Sigmoid colon (tissue), 7 donors: ENCODE data around the gene HBM. TPM values are rescaled to one million over a fixed set of nuclear protein-coding genes. Genes with fewer than 3 reads are reported as not detected.
"Not testable (repeated sequence)": the region's sequence is repeated elsewhere in the genome, so short reads cannot be mapped to it uniquely, and the experiment has no call there.

Source experiments
- DNase-seq: peaks from one replicate; pipeline ENCODE4 v3.0.0-alpha.2; 2019
- H3K27ac ChIP-seq, 4 donors: fragments of 200-600 bp; sonication (generic); one replicate each; pipeline ENCODE4 v1.5.1; 2016 to 2019; ENCODE audit warnings: mild to moderate bottlenecking in 1 of 4
- H3K27me3 ChIP-seq, 3 donors: fragments of 200-600 bp; sonication (generic); one replicate each; pipeline ENCODE4 v1.5.1; 2019; ENCODE audit warnings: mild to moderate bottlenecking in 1 of 3
- H3K36me3 ChIP-seq, 4 donors: fragments of 200-600 bp; sonication (generic); one replicate each; pipeline ENCODE4 v1.5.1; 2016 to 2019
- H3K4me1 ChIP-seq, 4 donors: fragments of 200-600 bp; sonication (generic); one replicate each; pipeline ENCODE4 v1.5.1; 2017 to 2019
- H3K4me3 ChIP-seq, 4 donors: fragments of 200-600 bp; sonication (generic); one replicate each; pipeline ENCODE4 v1.5.1; 2017 to 2019; ENCODE audit warnings: mild to moderate bottlenecking in 2 of 4, moderate library complexity in 1 of 4
- H3K9me3 ChIP-seq, 4 donors: fragments of 200-600 bp in 3 of 4; sonication (generic) in 3 of 4; one replicate each; pipeline versions ENCODE4 v1.5.1 to v1.6.1; 2013 to 2019
- CTCF ChIP-seq, 4 experiments: fragments of 450-650 bp in 3 of 4; fragments of 200-600 bp in 1 of 4; IDR thresholded peaks; one replicate each; pipeline ENCODE4 v1.5.1; 2016 to 2019; ENCODE audit warnings: antibody characterized with exemption in 4 of 4, mild to moderate bottlenecking in 3 of 4, moderate library complexity in 2 of 4
- EP300 ChIP-seq, 4 donors: sonication (generic); formaldehyde crosslinking; IDR thresholded peaks; one replicate each; pipeline ENCODE4 v1.6.1; 2017; ENCODE audit warnings: antibody characterized with exemption in 4 of 4
- POLR2A ChIP-seq, 2 donors: fragments of 450-650 bp; IDR thresholded peaks; one replicate each; pipeline ENCODE4 v1.6.1; 2016; ENCODE audit warnings: antibody characterized with exemption in 2 of 2, mild to moderate bottlenecking in 2 of 2, moderate library complexity in 2 of 2
- POLR2AphosphoS5 ChIP-seq, 4 donors: sonication (generic); formaldehyde crosslinking; IDR thresholded peaks; one replicate each; pipeline ENCODE4 v1.6.1; 2017; ENCODE audit warnings: antibody characterized with exemption in 4 of 4
- WGBS, 2 donors: extraction: QIAGEN DNeasy Blood & Tissue Kit; methylation state at CpG; one replicate each; pipeline ENCODE4 v1.1.7; 2013; 5-methylcytosine and 5-hydroxymethylcytosine counted together
- intact Hi-C: fragments of 100-400 bp; cut with DNase I; formaldehyde crosslinking; loops from one replicate; pipeline ENCODE4 v1.15.1; 2023
- polyA plus RNA-seq, 3 donors: library from polyadenylated mRNA; stranded (reverse); fragments of 200-250 nt; gene quantifications; one replicate each; pipeline ENCODE4 v1.2.3, GENCODE V29; 2013
- total RNA-seq, 4 donors: library from RNA; depleted of rRNA; stranded (reverse); fragments of >200 nt; gene quantifications; one replicate each; pipeline ENCODE4 v1.1.0, GENCODE V29; 2016
- donor health status: healthy with polysubstance abuse.
- donor health status: Bipolar disorder and iron deficiency.
- donor health status: healthy.

Gene HBM
- total and polyA plus RNA-seq, 7 donors = not detected

GRCh38 chr16:144797-145252 lies 21.0 kb upstream of the HBM start:
- no peaks in the 10 kb centered on the region for H3K27me3 ChIP-seq
- intact Hi-C loops = no loop called here

GRCh38 chr16:146646-147045 lies 19.1 kb upstream of the HBM start:
- TF ChIP-seq EP300 (IDR thresholded peaks at IDR 0.05) = no peak
- TF ChIP-seq POLR2A (IDR thresholded peaks at IDR 0.05) = no peak
- TF ChIP-seq CTCF (IDR thresholded peaks at IDR 0.05) = no peak
- TF ChIP-seq POLR2AphosphoS5 (IDR thresholded peaks at IDR 0.05) = no peak
- Histone ChIP-seq H3K4me3 (no peak overlapping the region), H3K9me3 (no peaks in the 10 kb centered on the region), H3K4me1 (no peaks in the 10 kb centered on the region), H3K27ac (no peak overlapping the region), H3K27me3 (no peaks in the 10 kb centered on the region), H3K36me3 (no peaks in the 10 kb centered on the region)
- 87 to 91% methylated on average over 2 of the region's 2 CpGs for WGBS, 2 donors
- intact Hi-C loops = no loop called here
- no peak for DNase-seq

More at GRCh38 chr16:144797-145252, 21.0 kb upstream of the HBM start:
- no peak overlapping the region for H3K27ac ChIP-seq
- no peaks in the 10 kb centered on the region for H3K4me1 ChIP-seq
- H3K9me3 ChIP-seq = no peaks in the 10 kb centered on the region
- no peak for DNase-seq
- 65 to 81% methylated on average over 14 of the region's 14 CpGs for WGBS, 2 donors
- TF ChIP-seq EP300 (IDR thresholded peaks at IDR 0.05) (no peak), POLR2AphosphoS5 (IDR thresholded peaks at IDR 0.05) (no peak), CTCF (IDR thresholded peaks at IDR 0.05) (no peak), POLR2A (IDR thresholded peaks at IDR 0.05) (no peak)
- H3K4me3 ChIP-seq = no peak overlapping the region
- H3K36me3 ChIP-seq = no peaks in the 10 kb centered on the region

GRCh38 chr16:149024-149660 lies 16.6 kb upstream of the HBM start:
- Histone ChIP-seq H3K27ac (no peak overlapping the region), H3K36me3 (no peaks in the 10 kb centered on the region), H3K4me3 (no peak overlapping the region), H3K27me3 (peaks cover 0 to under 1% (median 0%) of the 10 kb centered on the region in 3 donors), H3K9me3 (no peaks in the 10 kb centered on the region), H3K4me1 (peaks cover 0 to under 1% (median under 1%) of the 10 kb centered on the region in 4 donors)
- intact Hi-C loops = no loop called here
- TF ChIP-seq CTCF (IDR thresholded peaks at IDR 0.05) (no peak), POLR2AphosphoS5 (IDR thresholded peaks at IDR 0.05) (no peak), POLR2A (IDR thresholded peaks at IDR 0.05) (no peak), EP300 (IDR thresholded peaks at IDR 0.05) (no peak)
- WGBS, 2 donors = 40 to 56% methylated on average over 9 of the region's 9 CpGs
- no peak for DNase-seq

GRCh38 chr16:152141-153128 lies 13.3 kb upstream of the HBM start, which contains the start of gene HBZ:
HBZ (plus strand) TSS chr16:152644; CDS start chr16:152910, 266 bp downstream.
- H3K27me3 ChIP-seq = peaks cover 10 to 33% (median 21%) of the 10 kb centered on the region in 3 donors
- intact Hi-C loops = no loop called here
- no peaks in the 10 kb centered on the region for H3K9me3 ChIP-seq
- peaks cover 0 to 10% (median 10%) of the 10 kb centered on the region in 4 donors for H3K4me1 ChIP-seq
- 70 to 78% methylated on average over 17 of the region's 17 CpGs for WGBS, 2 donors
- no peak for DNase-seq
- TF ChIP-seq CTCF (IDR thresholded peaks at IDR 0.05) (no peak), POLR2A (IDR thresholded peaks at IDR 0.05) (no peak), EP300 (IDR thresholded peaks at IDR 0.05) (no peak), POLR2AphosphoS5 (IDR thresholded peaks at IDR 0.05) (no peak)
- no peak within 1 kb of the TSS for H3K27ac ChIP-seq
- no peak within 1 kb of the TSS for H3K4me3 ChIP-seq
- no peaks in the 10 kb centered on the region for H3K36me3 ChIP-seq

- H3K4me3 ChIP-seq, H3K36me3 ChIP-seq, DNase-seq, intact Hi-C loops, H3K27ac ChIP-seq, H3K9me3 ChIP-seq: not testable (repeated sequence)
- Histone ChIP-seq H3K4me1 (peaks cover 0 to 10% (median 10%) of the 10 kb centered on the region in 4 donors), H3K27me3 (peaks cover 10 to 39% (median 21%) of the 10 kb centered on the region in 3 donors)
- 36 to 61% methylated on average over 4 of the region's 6 CpGs for WGBS, 2 donors
Measured at GRCh38 chr16:153129-153521, 12.7 kb upstream of the HBM start.

GRCh38 chr16:153550-154216 lies 12.1 kb upstream of the HBM start:
- H3K4me3 ChIP-seq, H3K36me3 ChIP-seq, H3K9me3 ChIP-seq, DNase-seq, H3K27ac ChIP-seq, intact Hi-C loops: not testable (repeated sequence)
- peaks cover 10 to 40% (median 21%) of the 10 kb centered on the region in 3 donors for H3K27me3 ChIP-seq
- WGBS, 2 donors = 0% methylated on average over 20 to 24 of the region's 74 CpGs
- peaks cover 0 to 10% (median 10%) of the 10 kb centered on the region in 4 donors for H3K4me1 ChIP-seq
